Measurements from ENCODE around the gene PEA15. TPM values are rescaled to one million over a fixed set of nuclear protein-coding genes. Genes with fewer than 3 reads are reported as not detected.
A peak's percentile ranks its signal among the peaks of the same experiment; 100 is the strongest.

PEA15 gene
- total and polyA plus RNA-seq, 2 donors (not counting 3 experiments of a cell fraction or from before 2014, with no cell fraction given): 250 to 304 TPM

- DNase-seq (ENCODE audit: low read depth, low spot score) (peak; percentile 46), FAIRE-seq (peak; percentile 99)
- peaks cover 46% of the 10 kb centered on the region for H3K4me1 ChIP-seq (ENCODE audit: control insufficient read depth, extremely low read depth, insufficient read depth, low read length)
- dilution Hi-C loops (cut with MboI; ENCODE audit: extremely low pct_ligation_motif_present, low sequenced_read_pairs) (no loop called here), intact Hi-C loops (cut with micrococcal nuclease) (loop anchor here (1.0 to 5.0 kb wide), 3 partner anchors 53 to 134 kb away; partner anchors contain the start of genes COPA, NCSTN and PEX19)
- no peaks in the 10 kb centered on the region for H3K27me3 ChIP-seq (ENCODE audit: control insufficient read depth in 2 of 2, insufficient read depth in 2 of 2, low read length in 2 of 2)
- peak overlapping the region; percentile 18 for H3K27ac ChIP-seq (ENCODE audit: insufficient read depth, low read depth, low read length)
- peaks cover 65% of the 10 kb centered on the region for H3K79me2 ChIP-seq (ENCODE audit: control insufficient read depth, insufficient read depth, low read length)
- H3K9ac ChIP-seq (replicated peaks; ENCODE audit: extremely low read depth, insufficient read depth, low read length): no peak overlapping the region
- POLR2A ChIA-PET: interaction anchor here (1.6 kb wide), 1 partner anchor 12 kb away, joined by 4 read pairs; no protein-coding TSS in a partner anchor
- no peaks in the 10 kb centered on the region for H3K9me3 ChIP-seq (replicated peaks; ENCODE audit: control insufficient read depth, insufficient read depth, low read length)
- H3K9me1 ChIP-seq (replicated peaks; ENCODE audit: control insufficient read depth, extremely low read depth, insufficient read depth, low read length): no peaks in the 10 kb centered on the region
- H3K4me2 ChIP-seq (ENCODE audit: insufficient read depth, low read length): peak overlapping the region; percentile 77
- H3K4me3 ChIP-seq (replicated peaks in 1 of 3; ENCODE audit: insufficient read depth in 1 of 3, low read depth in 1 of 3, low read length in 3 of 3): peak overlapping the region in 1 of 3 experiments; percentile 3
- H3K36me3 ChIP-seq (ENCODE audit: control insufficient read depth in 2 of 2, extremely low read depth in 1 of 2, insufficient read depth in 2 of 2, low read length in 2 of 2): peaks cover 18 to 22% of the 10 kb centered on the region in 2 experiments
- no peaks in the 10 kb centered on the region for H4K20me1 ChIP-seq (replicated peaks; ENCODE audit: control insufficient read depth, extremely low read depth, insufficient read depth, low read length)
- BruUV-seq (replicated peaks): no TSS peak
- TF ChIP-seq POLR2AphosphoS5 (IDR thresholded peaks at IDR 0.05; ENCODE audit: insufficient read depth, low read depth, low read length): peak; percentile 54
- TF ChIP-seq, protein P1, sequence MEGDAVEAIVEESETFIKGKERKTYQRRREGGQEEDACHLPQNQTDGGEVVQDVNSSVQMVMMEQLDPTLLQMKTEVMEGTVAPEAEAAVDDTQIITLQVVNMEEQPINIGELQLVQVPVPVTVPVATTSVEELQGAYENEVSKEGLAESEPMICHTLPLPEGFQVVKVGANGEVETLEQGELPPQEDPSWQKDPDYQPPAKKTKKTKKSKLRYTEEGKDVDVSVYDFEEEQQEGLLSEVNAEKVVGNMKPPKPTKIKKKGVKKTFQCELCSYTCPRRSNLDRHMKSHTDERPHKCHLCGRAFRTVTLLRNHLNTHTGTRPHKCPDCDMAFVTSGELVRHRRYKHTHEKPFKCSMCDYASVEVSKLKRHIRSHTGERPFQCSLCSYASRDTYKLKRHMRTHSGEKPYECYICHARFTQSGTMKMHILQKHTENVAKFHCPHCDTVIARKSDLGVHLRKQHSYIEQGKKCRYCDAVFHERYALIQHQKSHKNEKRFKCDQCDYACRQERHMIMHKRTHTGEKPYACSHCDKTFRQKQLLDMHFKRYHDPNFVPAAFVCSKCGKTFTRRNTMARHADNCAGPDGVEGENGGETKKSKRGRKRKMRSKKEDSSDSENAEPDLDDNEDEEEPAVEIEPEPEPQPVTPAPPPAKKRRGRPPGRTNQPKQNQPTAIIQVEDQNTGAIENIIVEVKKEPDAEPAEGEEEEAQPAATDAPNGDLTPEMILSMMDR (IDR thresholded peaks at IDR 0.05; ENCODE audit: extremely low read depth in 1 of 2, insufficient read depth in 1 of 2, low read depth in 1 of 2, low read length in 2 of 2): no peak
- TF ChIP-seq MYC (IDR thresholded peaks at IDR 0.05; ENCODE audit: low read depth, low read length): no peak
- no peak for TF ChIP-seq JUN (IDR thresholded peaks at IDR 0.05; ENCODE audit: borderline replicate concordance, insufficient read depth, insufficient read length, low read depth)
- no peak for TF ChIP-seq MAX (IDR thresholded peaks at IDR 0.05; ENCODE audit: insufficient read depth, insufficient read length)
- no peak for TF ChIP-seq POLR2A (IDR thresholded peaks at IDR 0.05; ENCODE audit: low read depth, low read length)
- TF ChIP-seq GATA2 (IDR thresholded peaks at IDR 0.05; ENCODE audit: insufficient read depth, insufficient read length, low read depth, low read length): no peak
- no peak overlapping the region for H2AFZ ChIP-seq (ENCODE audit: low read depth, low read length)
- CTCF ChIA-PET: interaction anchor here (0.7 to 13.4 kb wide), 12 partner anchors 12 to 147 kb away, joined by 3 to 183 read pairs (median 3); partner anchors contain the start of gene CASQ1
Measured at GRCh38 chr1:160207771-160208556, 2.8 kb downstream of the PEA15 start.

Measured in endothelial cell of umbilical vein (primary cell).